ENCODE results near the gene TFF3.

DNA sequence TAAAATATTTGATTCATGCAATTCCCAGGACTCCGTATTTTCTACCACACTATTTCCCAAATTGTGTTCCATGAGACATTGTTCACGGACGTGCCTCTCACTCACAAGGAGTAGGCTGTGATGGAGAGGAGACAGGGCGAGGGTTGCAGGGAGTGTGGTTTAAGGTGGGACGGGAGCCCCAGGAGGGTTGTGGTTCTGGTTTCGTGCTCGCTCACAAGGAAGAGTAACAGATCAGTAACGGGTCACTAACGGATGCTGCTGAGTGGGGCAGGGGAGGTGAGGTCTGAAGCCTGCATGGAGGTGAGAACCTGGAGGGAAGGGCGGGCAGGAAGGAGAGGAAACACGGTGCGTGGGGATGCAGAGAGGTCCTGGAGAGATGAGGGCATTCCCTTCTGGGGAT is 28.8 kb downstream of the TFF3 start:
- no peak for TF ChIP-seq YY1 (IDR thresholded peaks at IDR 0.05; ENCODE audit: insufficient read depth, insufficient read length)
- no peak for TF ChIP-seq ZNF274 (IDR thresholded peaks at IDR 0.05; ENCODE audit: low read depth, low read length)
- no peak for TF ChIP-seq SUZ12 (IDR thresholded peaks at IDR 0.05; ENCODE audit: extremely low read depth, insufficient read depth, insufficient read length)

Measured in NT2/D1 (cell line).